Measurements from ENCODE around the gene ANKRD11. TPM values are rescaled to one million over a fixed set of nuclear protein-coding genes. Genes with fewer than 3 reads are reported as not detected.

The ANKRD11 gene
- total RNA-seq, 1 donor, result 97.4 TPM

DNA sequence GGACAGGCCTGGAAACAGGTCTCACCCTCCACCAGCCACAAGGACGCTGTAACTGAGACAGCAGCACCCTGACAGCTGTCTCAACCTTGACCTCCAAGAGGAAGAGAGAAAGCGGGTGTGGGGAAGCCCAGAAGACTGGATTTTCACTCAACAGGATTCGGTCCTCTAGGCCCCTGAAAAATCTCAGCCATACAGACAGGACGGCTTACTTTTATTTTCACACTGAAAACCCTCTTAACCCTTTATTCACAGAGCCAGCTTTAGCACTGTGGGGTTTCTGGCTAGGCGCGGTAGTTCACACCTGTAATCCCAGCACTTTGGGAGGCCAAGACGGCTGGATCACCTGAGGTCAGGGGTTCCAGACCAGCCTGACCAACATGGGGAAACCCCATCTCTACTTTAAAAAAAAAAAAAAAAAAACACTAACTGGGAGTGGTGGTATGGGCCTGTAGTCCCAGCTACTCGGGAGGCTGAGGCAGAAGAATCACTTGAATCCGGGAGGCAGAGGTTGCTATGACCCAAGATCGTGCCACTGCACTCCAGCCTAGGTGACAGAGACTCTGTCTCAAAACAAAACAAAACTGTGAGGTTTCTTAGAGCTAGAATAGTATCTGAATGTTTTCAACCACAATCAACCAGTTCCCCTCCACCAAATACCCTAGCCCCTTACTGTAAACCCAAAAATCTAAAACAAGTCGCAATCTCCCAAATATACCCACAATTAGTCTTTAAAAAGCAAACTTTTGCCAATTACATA, 5.3 kb downstream of the ANKRD11 start:
- Histone ChIP-seq H3K4me1 (ENCODE audit: insufficient read depth, low read length) (peaks cover 48% of the 10 kb centered on the region), H3K27me3 (ENCODE audit: insufficient read depth, low read length) (no peaks in the 10 kb centered on the region), H3K9me3 (ENCODE audit: low read depth, low read length) (no peaks in the 10 kb centered on the region), H3K27ac (ENCODE audit: low read depth, low read length) (peak overlapping the region; percentile 33), H3K4me3 (ENCODE audit: insufficient read depth, low read length) (no peak overlapping the region), H4K20me1 (ENCODE audit: insufficient read depth, low read length) (peaks cover 81% of the 10 kb centered on the region), H3K4me2 (ENCODE audit: insufficient read depth, low read length) (no peak overlapping the region), H3K79me2 (ENCODE audit: insufficient read depth, low read length) (peaks cover 93% of the 10 kb centered on the region), H2AFZ (ENCODE audit: low read length) (no peak overlapping the region), H3K36me3 (ENCODE audit: insufficient read depth, low read length) (peaks cover 2% of the 10 kb centered on the region)
- TF ChIP-seq, protein P1, sequence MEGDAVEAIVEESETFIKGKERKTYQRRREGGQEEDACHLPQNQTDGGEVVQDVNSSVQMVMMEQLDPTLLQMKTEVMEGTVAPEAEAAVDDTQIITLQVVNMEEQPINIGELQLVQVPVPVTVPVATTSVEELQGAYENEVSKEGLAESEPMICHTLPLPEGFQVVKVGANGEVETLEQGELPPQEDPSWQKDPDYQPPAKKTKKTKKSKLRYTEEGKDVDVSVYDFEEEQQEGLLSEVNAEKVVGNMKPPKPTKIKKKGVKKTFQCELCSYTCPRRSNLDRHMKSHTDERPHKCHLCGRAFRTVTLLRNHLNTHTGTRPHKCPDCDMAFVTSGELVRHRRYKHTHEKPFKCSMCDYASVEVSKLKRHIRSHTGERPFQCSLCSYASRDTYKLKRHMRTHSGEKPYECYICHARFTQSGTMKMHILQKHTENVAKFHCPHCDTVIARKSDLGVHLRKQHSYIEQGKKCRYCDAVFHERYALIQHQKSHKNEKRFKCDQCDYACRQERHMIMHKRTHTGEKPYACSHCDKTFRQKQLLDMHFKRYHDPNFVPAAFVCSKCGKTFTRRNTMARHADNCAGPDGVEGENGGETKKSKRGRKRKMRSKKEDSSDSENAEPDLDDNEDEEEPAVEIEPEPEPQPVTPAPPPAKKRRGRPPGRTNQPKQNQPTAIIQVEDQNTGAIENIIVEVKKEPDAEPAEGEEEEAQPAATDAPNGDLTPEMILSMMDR (IDR thresholded peaks at IDR 0.05; ENCODE audit: extremely low read depth, low read depth, low read length), result no peak
- no peak for DNase-seq (ENCODE audit: insufficient read length, low spot score, missing footprints)

DNA sequence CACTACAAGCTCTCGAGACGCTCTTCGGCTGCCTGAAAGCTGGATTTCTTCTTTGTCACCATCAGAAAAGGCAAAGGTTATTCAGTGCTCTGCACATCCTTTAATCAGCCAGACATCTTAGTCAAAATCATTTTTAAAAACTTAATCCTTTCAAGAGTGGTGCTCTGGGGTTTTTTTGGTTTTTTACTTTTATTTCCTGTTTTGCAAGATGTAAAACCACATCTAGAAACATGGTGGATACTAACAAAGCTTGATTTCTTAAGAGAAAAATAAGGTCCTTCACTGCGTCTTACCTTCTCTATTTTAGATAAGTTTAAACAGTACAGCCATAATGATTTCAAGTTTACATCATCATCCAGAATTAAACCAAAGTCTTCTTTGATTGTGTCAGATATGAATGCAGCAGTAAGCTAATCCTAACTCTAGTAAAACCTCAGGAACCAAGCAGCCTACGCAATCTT, 6.3 kb downstream of the ANKRD11 start:
- DNase-seq (ENCODE audit: insufficient read length, low spot score, missing footprints), result no peak
- TF ChIP-seq, protein P1 (IDR thresholded peaks at IDR 0.05; ENCODE audit: extremely low read depth, low read depth, low read length), result no peak
- H3K27ac ChIP-seq (ENCODE audit: low read depth, low read length), result peak overlapping the region; percentile 66
- peaks cover 83% of the 10 kb centered on the region for H4K20me1 ChIP-seq (ENCODE audit: insufficient read depth, low read length)
- H3K4me1 ChIP-seq (ENCODE audit: insufficient read depth, low read length), result peaks cover 50% of the 10 kb centered on the region
- peaks cover 100% of the 10 kb centered on the region for H3K79me2 ChIP-seq (ENCODE audit: insufficient read depth, low read length)
- H3K36me3 ChIP-seq (ENCODE audit: insufficient read depth, low read length), result peaks cover 2% of the 10 kb centered on the region
- H3K27me3 ChIP-seq (ENCODE audit: insufficient read depth, low read length), result no peaks in the 10 kb centered on the region
- no peaks in the 10 kb centered on the region for H3K9me3 ChIP-seq (ENCODE audit: low read depth, low read length)
- peak overlapping the region; percentile 44 for H3K4me2 ChIP-seq (ENCODE audit: insufficient read depth, low read length)
- H2AFZ ChIP-seq (ENCODE audit: low read length), result no peak overlapping the region
- no peak overlapping the region for H3K4me3 ChIP-seq (ENCODE audit: insufficient read depth, low read length)

DNA sequence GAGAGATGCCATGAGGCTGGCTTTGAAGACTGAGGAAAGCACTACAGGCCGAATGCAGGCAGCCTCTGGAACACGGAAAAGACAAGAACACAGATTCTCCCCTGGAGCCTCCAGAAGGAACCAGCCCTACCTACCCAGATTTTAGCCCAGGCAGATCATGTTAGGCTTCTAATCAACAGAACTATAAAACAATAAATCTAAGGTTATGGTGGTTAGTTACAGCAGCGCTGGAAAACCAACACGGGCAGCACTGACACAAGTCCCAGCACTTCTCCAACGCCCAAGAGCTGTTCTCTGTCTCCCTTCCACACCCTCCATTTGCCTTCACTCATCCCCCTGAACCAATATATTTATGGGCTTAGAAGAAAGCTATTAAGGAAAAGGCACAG, 7.5 kb downstream of the ANKRD11 start:
- Histone ChIP-seq H3K4me3 (ENCODE audit: insufficient read depth, low read length) (no peak overlapping the region), H2AFZ (ENCODE audit: low read length) (no peak overlapping the region), H3K79me2 (ENCODE audit: insufficient read depth, low read length) (peaks cover 100% of the 10 kb centered on the region), H3K36me3 (ENCODE audit: insufficient read depth, low read length) (peaks cover 2% of the 10 kb centered on the region), H4K20me1 (ENCODE audit: insufficient read depth, low read length) (peaks cover 84% of the 10 kb centered on the region), H3K4me1 (ENCODE audit: insufficient read depth, low read length) (peaks cover 50% of the 10 kb centered on the region), H3K4me2 (ENCODE audit: insufficient read depth, low read length) (peak overlapping the region; percentile 1), H3K9me3 (ENCODE audit: low read depth, low read length) (no peaks in the 10 kb centered on the region), H3K27me3 (ENCODE audit: insufficient read depth, low read length) (no peaks in the 10 kb centered on the region), H3K27ac (ENCODE audit: low read depth, low read length) (peak overlapping the region; percentile 24)
- TF ChIP-seq, protein P1 (IDR thresholded peaks at IDR 0.05; ENCODE audit: extremely low read depth, low read depth, low read length), result no peak
- DNase-seq (ENCODE audit: insufficient read length, low spot score, missing footprints), result no peak

DNA sequence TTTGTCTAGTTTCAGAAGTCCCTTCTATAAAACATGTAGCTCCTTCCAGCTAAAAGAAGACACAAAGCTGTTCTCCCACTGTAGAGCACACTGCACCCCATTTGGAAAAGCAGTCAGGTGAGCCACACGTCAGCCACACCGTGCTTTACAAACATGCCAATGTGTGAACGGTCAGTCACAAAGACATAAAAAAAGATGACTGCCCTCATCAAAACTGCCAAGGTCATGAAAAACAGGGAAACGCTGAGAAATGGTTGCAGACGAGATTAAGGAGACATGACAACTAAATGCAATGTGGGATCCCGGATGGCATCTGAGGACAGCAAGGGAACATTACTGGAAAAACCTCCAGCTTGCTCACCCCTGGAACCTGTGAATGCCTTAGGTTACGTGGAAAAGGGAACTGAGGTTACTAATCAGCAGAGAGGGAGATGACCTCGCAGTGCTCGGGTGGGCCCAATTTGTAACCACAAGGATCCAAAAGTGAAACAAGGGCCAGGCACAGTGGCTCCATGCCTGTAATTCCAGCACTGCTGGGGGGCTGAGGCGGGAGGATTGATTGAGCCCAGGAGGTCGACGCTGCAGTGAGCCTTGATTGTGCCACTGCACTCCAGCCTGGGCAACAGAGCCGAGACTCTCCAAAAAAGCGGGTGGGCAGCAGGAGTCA, 8.1 kb downstream of the ANKRD11 start:
- no peak for DNase-seq (ENCODE audit: insufficient read length, low spot score, missing footprints)
- peaks cover 82% of the 10 kb centered on the region for H4K20me1 ChIP-seq (ENCODE audit: insufficient read depth, low read length)
- peak overlapping the region; percentile 24 for H3K27ac ChIP-seq (ENCODE audit: low read depth, low read length)
- H3K36me3 ChIP-seq (ENCODE audit: insufficient read depth, low read length), result peaks cover 2% of the 10 kb centered on the region
- no peak overlapping the region for H3K4me3 ChIP-seq (ENCODE audit: insufficient read depth, low read length)
- H3K4me2 ChIP-seq (ENCODE audit: insufficient read depth, low read length), result peak overlapping the region; percentile 1
- peaks cover 49% of the 10 kb centered on the region for H3K4me1 ChIP-seq (ENCODE audit: insufficient read depth, low read length)
- H3K79me2 ChIP-seq (ENCODE audit: insufficient read depth, low read length), result peaks cover 100% of the 10 kb centered on the region
- no peaks in the 10 kb centered on the region for H3K9me3 ChIP-seq (ENCODE audit: low read depth, low read length)
- no peaks in the 10 kb centered on the region for H3K27me3 ChIP-seq (ENCODE audit: insufficient read depth, low read length)
- no peak overlapping the region for H2AFZ ChIP-seq (ENCODE audit: low read length)
- TF ChIP-seq, protein P1 (IDR thresholded peaks at IDR 0.05; ENCODE audit: extremely low read depth, low read depth, low read length), result no peak
